ENCODE results near the gene PRELP.

Gene PRELP

GRCh38 chr1:203495845-203496244, 20.2 kb downstream of the PRELP start:
- DNase-seq (ENCODE audit: extremely low read depth, low read depth): no peak
- TF ChIP-seq CTCF (IDR thresholded peaks at IDR 0.05; ENCODE audit: low read depth, low read length): no peak

GRCh38 chr1:203497269-203497777, 21.7 kb downstream of the PRELP start:
- no peak for TF ChIP-seq CTCF (IDR thresholded peaks at IDR 0.05; ENCODE audit: low read depth, low read length)
- no peak for DNase-seq (ENCODE audit: extremely low read depth, low read depth)

GRCh38 chr1:203499643-203500278, 24.2 kb downstream of the PRELP start:
- no peak for TF ChIP-seq CTCF (IDR thresholded peaks at IDR 0.05; ENCODE audit: low read depth, low read length)

GRCh38 chr1:203500279-203500678, 24.7 kb downstream of the PRELP start:
- no peak for TF ChIP-seq CTCF (IDR thresholded peaks at IDR 0.05; ENCODE audit: low read depth, low read length)
- no peak for DNase-seq (ENCODE audit: extremely low read depth, low read depth)

More at GRCh38 chr1:203499643-203500278, 24.2 kb downstream of the PRELP start:
- no peak for DNase-seq (ENCODE audit: extremely low read depth, low read depth)

- TF ChIP-seq CTCF (IDR thresholded peaks at IDR 0.05; ENCODE audit: low read depth, low read length): no peak
- DNase-seq (ENCODE audit: extremely low read depth, low read depth): no peak
Measured at GRCh38 chr1:203503836-203504235, 28.2 kb downstream of the PRELP start.

GRCh38 chr1:203504400-203505250, 29.0 kb downstream of the PRELP start:
- TF ChIP-seq CTCF (IDR thresholded peaks at IDR 0.05; ENCODE audit: low read depth, low read length): peak; percentile 76
- peak; percentile 56 for DNase-seq (ENCODE audit: extremely low read depth, low read depth)
